Keratinocyte (primary cell): ENCODE results near the gene SNX2.

Source experiments
- EZH2 ChIP-seq: IDR thresholded peaks from one replicate; pipeline ENCODE4 v1.6.1; 2012; ENCODE audit warnings: inconsistent platforms, mild to moderate bottlenecking, low read length, moderate library complexity
- TF ChIP-seq, protein P1 (sequence below), 3 experiments: IDR thresholded peaks in 1 of 3; conservative IDR thresholded peaks in 1 of 3; optimal IDR thresholded peaks in 1 of 3; 2 replicates in 2 of 3; 3 replicates in 1 of 3; pipeline versions ENCODE3 to v1.5.1; 2011; ENCODE audit warnings: low read length in 3 of 3, mild to moderate bottlenecking in 3 of 3, moderate library complexity in 2 of 3, control low read depth in 1 of 3, inconsistent platforms in 1 of 3; ENCODE audit not compliant: insufficient read depth in 2 of 3; ENCODE audit errors: extremely low read depth in 1 of 3

DNA sequence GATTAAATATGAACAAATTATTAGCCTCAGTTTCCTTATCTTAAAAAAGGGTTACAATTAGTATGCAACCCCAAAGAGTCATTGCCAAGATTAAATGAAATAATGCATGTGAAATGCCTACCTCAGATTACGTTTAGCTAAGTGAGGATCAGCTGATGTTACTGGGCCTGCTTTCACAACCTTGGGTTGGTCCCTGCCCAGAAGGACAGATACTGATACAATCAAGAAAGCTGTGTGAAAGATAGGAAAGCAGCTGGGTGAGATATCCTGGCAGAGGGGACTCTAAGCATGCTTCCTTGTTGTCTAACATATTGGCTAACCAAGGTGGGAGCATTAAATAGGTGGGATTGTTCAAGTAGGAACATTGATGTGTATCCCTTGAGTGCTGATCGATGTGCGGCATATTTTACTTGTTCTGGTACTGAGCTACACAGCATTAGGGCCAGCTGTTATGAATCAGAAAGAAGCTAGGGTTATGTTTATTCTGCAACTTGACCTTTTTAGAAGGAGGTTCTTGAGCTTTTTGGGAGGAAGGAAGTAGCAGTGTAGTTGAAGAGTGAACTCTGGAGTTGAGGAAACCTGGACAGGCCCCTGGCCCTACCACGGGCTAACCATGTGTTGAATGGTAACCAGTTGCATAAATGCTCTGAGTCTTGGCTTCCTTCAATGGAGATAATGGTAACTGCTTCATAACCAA, 99.4 kb downstream of the SNX2 start:
- TF ChIP-seq, protein P1, sequence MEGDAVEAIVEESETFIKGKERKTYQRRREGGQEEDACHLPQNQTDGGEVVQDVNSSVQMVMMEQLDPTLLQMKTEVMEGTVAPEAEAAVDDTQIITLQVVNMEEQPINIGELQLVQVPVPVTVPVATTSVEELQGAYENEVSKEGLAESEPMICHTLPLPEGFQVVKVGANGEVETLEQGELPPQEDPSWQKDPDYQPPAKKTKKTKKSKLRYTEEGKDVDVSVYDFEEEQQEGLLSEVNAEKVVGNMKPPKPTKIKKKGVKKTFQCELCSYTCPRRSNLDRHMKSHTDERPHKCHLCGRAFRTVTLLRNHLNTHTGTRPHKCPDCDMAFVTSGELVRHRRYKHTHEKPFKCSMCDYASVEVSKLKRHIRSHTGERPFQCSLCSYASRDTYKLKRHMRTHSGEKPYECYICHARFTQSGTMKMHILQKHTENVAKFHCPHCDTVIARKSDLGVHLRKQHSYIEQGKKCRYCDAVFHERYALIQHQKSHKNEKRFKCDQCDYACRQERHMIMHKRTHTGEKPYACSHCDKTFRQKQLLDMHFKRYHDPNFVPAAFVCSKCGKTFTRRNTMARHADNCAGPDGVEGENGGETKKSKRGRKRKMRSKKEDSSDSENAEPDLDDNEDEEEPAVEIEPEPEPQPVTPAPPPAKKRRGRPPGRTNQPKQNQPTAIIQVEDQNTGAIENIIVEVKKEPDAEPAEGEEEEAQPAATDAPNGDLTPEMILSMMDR (optimal IDR thresholded peaks at IDR 0.05 in 1 of 3, IDR thresholded peaks at IDR 0.05 in 1 of 3, conservative IDR thresholded peaks at IDR 0.05 in 1 of 3; ENCODE audit: extremely low read depth in 1 of 3, insufficient read depth in 2 of 3, low read length in 3 of 3): no peak
- TF ChIP-seq EZH2: no peak
